HEK293 (cell line): Measurements from ENCODE around the gene CEP135.

Experiments
- CTCF ChIA-PET: fragments of 350-600 bp; formaldehyde crosslinking; extraction: SDS; loops from one replicate; lab custom pipeline; 2021; ENCODE audit warnings: antibody characterized with exemption; lab: Yijun Ruan, JAX
- POLR2A ChIA-PET: fragments of 300-600 bp; formaldehyde crosslinking; extraction: SDS; loops from one replicate; lab custom pipeline; 2020; ENCODE audit warnings: antibody characterized with exemption, inconsistent platforms; lab: Yijun Ruan, JAX
- H3K27ac ChIP-seq: fragments of 200-500 bp; sonication (Bioruptor generic); 2 replicates; pipeline ENCODE4 v1.5.1; 2014; ENCODE audit warnings: low read depth, low read length, control low read depth, inconsistent platforms; ENCODE audit errors: extremely low read depth
- H3K36me3 ChIP-seq, 2 experiments: fragments of 200-500 bp in 1 of 2; sonication (Bioruptor generic) in 1 of 2; 1 replicate in 1 of 2; 2 replicates in 1 of 2; pipeline ENCODE4 v1.5.1; 2014 to 2017; ENCODE audit warnings: inconsistent platforms in 2 of 2, low read length in 2 of 2; ENCODE audit not compliant: control insufficient read depth in 2 of 2, insufficient read depth in 1 of 2
- H3K4me1 ChIP-seq: fragments of 200-500 bp; sonication (Bioruptor generic); 2 replicates; pipeline ENCODE4 v1.5.1; 2014; ENCODE audit warnings: mild to moderate bottlenecking, low read length, inconsistent platforms; ENCODE audit not compliant: control insufficient read depth, insufficient read depth
- H3K4me3 ChIP-seq: 2 replicates; pipeline ENCODE4 v1.5.1; 2011; ENCODE audit warnings: low read depth, mild to moderate bottlenecking, control low read depth, low read length, moderate library complexity
- H3K9me3 ChIP-seq: fragments of 200-500 bp; sonication (Bioruptor generic); 2 replicates; pipeline ENCODE4 v1.5.1; 2014; ENCODE audit warnings: low read depth, low read length, inconsistent platforms; ENCODE audit not compliant: control insufficient read depth, insufficient read depth
- BCL11B ChIP-seq: fragments of 450-650 bp; formaldehyde crosslinking; IDR thresholded peaks from 2 replicates; pipeline ENCODE4 v1.5.1; 2016; ENCODE audit warnings: low read depth, missing biosample characterization, missing genetic modification characterization
- GFI1B ChIP-seq: fragments of 450-650 bp; formaldehyde crosslinking; IDR thresholded peaks from 2 replicates; pipeline ENCODE4 v1.5.1; 2016; ENCODE audit warnings: missing biosample characterization, missing genetic modification characterization
- GLI4 ChIP-seq: fragments of 450-650 bp; formaldehyde crosslinking; IDR thresholded peaks from 2 replicates; pipeline ENCODE4 v1.5.1; 2016; ENCODE audit warnings: missing biosample characterization, missing genetic modification characterization
- HOXA7 ChIP-seq: sonication (generic); formaldehyde crosslinking; IDR thresholded peaks from 2 replicates; pipeline ENCODE4 v1.8.1; 2022; ENCODE audit warnings: missing genetic modification reagents, borderline replicate concordance
- SETDB1 ChIP-seq: IDR thresholded peaks from one replicate; pipeline ENCODE4 v1.6.1; 2017; ENCODE audit warnings: mild to moderate bottlenecking, low read length, moderate library complexity, mixed read lengths; ENCODE audit not compliant: insufficient read length
- TRIM28 ChIP-seq: IDR thresholded peaks from 2 replicates; pipeline ENCODE4 v1.6.1; 2011; ENCODE audit warnings: low read length, control low read depth, borderline replicate concordance
- ZBTB7A ChIP-seq: fragments of 450-650 bp; formaldehyde crosslinking; IDR thresholded peaks from 2 replicates; pipeline ENCODE4 v1.5.1; 2016; ENCODE audit warnings: low read depth, missing biosample characterization, missing genetic modification characterization
- ZFP69B ChIP-seq: fragments of 450-650 bp; formaldehyde crosslinking; IDR thresholded peaks from 2 replicates; pipeline ENCODE4 v1.5.1; 2016; ENCODE audit warnings: missing biosample characterization, missing genetic modification characterization
- ZNF132 ChIP-seq: fragments of 450-650 bp; formaldehyde crosslinking; IDR thresholded peaks from 2 replicates; pipeline ENCODE4 v1.5.1; 2017; ENCODE audit warnings: missing biosample characterization, missing genetic modification characterization, borderline replicate concordance
- ZNF155 ChIP-seq: fragments of 450-650 bp; formaldehyde crosslinking; IDR thresholded peaks from 2 replicates; pipeline ENCODE4 v1.5.1; 2016; ENCODE audit warnings: missing biosample characterization, missing genetic modification characterization
- ZNF16 ChIP-seq: fragments of 450-650 bp; formaldehyde crosslinking; IDR thresholded peaks from 2 replicates; pipeline ENCODE4 v1.5.1; 2016; ENCODE audit warnings: low read depth, missing biosample characterization, missing genetic modification characterization
- ZNF2 ChIP-seq: fragments of 450-650 bp; formaldehyde crosslinking; IDR thresholded peaks from 2 replicates; pipeline ENCODE4 v1.5.1; 2016; ENCODE audit warnings: missing biosample characterization, missing genetic modification characterization
- ZNF223 ChIP-seq: fragments of 450-650 bp; formaldehyde crosslinking; IDR thresholded peaks from 2 replicates; pipeline ENCODE4 v1.5.1; 2016; ENCODE audit warnings: missing biosample characterization, missing genetic modification characterization
- ZNF48 ChIP-seq: fragments of 450-650 bp; formaldehyde crosslinking; IDR thresholded peaks from 2 replicates; pipeline ENCODE4 v1.5.1; 2016; ENCODE audit warnings: missing biosample characterization, missing genetic modification characterization
- ZNF654 ChIP-seq: fragments of 450-650 bp; formaldehyde crosslinking; IDR thresholded peaks from 2 replicates; pipeline ENCODE4 v1.5.1; 2016; ENCODE audit warnings: low read depth, missing biosample characterization, missing genetic modification characterization
- ZNF791 ChIP-seq: fragments of 450-650 bp; formaldehyde crosslinking; IDR thresholded peaks from 2 replicates; pipeline ENCODE4 v1.5.1; 2016; ENCODE audit warnings: missing biosample characterization, missing genetic modification characterization
- ZNF792 ChIP-seq: fragments of 450-650 bp; formaldehyde crosslinking; IDR thresholded peaks from 2 replicates; pipeline ENCODE4 v1.5.1; 2016; ENCODE audit warnings: missing biosample characterization, missing genetic modification characterization
- ZXDB ChIP-seq: fragments of 450-650 bp; formaldehyde crosslinking; IDR thresholded peaks from 2 replicates; pipeline ENCODE4 v1.5.1; 2016; ENCODE audit warnings: missing biosample characterization, missing genetic modification characterization
- TF ChIP-seq, protein P1 (sequence below): fragments of 450-650 bp; formaldehyde crosslinking; IDR thresholded peaks from 2 replicates; pipeline ENCODE4 v1.5.1; 2017; ENCODE audit warnings: missing biosample characterization, missing genetic modification characterization
- TF ChIP-seq, protein P2 (sequence below): fragments of 450-650 bp; formaldehyde crosslinking; IDR thresholded peaks from 2 replicates; pipeline ENCODE4 v1.5.1; 2016; ENCODE audit warnings: missing biosample characterization, missing genetic modification characterization
- TF ChIP-seq, protein P3 (sequence below): fragments of 450-650 bp; formaldehyde crosslinking; IDR thresholded peaks from 2 replicates; pipeline ENCODE4 v1.5.1; 2016; ENCODE audit warnings: missing biosample characterization, missing genetic modification characterization
- TF ChIP-seq, protein P4 (sequence below): fragments of 450-650 bp; formaldehyde crosslinking; IDR thresholded peaks from 2 replicates; pipeline ENCODE4 v1.5.1; 2016; ENCODE audit warnings: missing biosample characterization, missing genetic modification characterization

Gene CEP135

DNA sequence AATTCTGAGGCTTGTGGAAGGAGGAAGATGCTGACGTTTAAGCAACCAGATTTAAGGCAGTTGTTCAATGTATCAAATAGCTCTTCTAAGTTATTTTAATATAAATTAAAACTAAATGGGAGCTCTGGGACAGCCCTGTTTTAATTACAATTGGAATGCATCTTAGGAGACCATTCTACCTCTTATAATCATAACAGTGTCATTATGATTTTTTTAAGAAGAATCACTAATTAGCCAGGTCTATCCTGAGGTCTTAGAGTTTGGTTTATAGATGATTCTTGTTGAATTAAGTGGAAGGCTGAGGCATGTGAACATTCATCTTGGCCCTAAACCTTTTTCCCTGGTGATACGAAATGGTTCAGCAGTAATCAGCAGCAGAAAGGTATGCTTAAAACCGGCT is 113.4 kb downstream of the CEP135 start:
- Histone ChIP-seq H3K4me1 (no peaks in the 10 kb centered on the region), H3K4me3 (no peak overlapping the region), H3K36me3 (no peaks in the 10 kb centered on the region), H3K9me3 (no peaks in the 10 kb centered on the region), H3K27ac (no peak overlapping the region)
- CTCF ChIA-PET = no interaction called here
- POLR2A ChIA-PET = interaction anchor here (0.9 kb wide), 1 partner anchor 12 kb away, joined by 3 read pairs; no protein-coding TSS in a partner anchor
- TF ChIP-seq ZNF16 (tag by site-specific recombination) (no peak), ZNF2 (no peak), GFI1B (no peak), ZNF654 (tag by site-specific recombination) (no peak), ZNF155 (tag by site-specific recombination) (no peak), ZBTB7A (no peak), ZNF132 (tag by site-specific recombination) (no peak), TRIM28 (no peak), ZNF791 (tag by site-specific recombination) (no peak), ZFP69B (tag by site-specific recombination) (no peak), BCL11B (tag by site-specific recombination) (no peak), HOXA7 (CRISPR knock-in tag) (no peak)
- TF ChIP-seq, protein P1, sequence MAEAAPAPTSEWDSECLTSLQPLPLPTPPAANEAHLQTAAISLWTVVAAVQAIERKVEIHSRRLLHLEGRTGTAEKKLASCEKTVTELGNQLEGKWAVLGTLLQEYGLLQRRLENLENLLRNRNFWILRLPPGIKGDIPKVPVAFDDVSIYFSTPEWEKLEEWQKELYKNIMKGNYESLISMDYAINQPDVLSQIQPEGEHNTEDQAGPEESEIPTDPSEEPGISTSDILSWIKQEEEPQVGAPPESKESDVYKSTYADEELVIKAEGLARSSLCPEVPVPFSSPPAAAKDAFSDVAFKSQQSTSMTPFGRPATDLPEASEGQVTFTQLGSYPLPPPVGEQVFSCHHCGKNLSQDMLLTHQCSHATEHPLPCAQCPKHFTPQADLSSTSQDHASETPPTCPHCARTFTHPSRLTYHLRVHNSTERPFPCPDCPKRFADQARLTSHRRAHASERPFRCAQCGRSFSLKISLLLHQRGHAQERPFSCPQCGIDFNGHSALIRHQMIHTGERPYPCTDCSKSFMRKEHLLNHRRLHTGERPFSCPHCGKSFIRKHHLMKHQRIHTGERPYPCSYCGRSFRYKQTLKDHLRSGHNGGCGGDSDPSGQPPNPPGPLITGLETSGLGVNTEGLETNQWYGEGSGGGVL (tag by site-specific recombination) = no peak

DNA sequence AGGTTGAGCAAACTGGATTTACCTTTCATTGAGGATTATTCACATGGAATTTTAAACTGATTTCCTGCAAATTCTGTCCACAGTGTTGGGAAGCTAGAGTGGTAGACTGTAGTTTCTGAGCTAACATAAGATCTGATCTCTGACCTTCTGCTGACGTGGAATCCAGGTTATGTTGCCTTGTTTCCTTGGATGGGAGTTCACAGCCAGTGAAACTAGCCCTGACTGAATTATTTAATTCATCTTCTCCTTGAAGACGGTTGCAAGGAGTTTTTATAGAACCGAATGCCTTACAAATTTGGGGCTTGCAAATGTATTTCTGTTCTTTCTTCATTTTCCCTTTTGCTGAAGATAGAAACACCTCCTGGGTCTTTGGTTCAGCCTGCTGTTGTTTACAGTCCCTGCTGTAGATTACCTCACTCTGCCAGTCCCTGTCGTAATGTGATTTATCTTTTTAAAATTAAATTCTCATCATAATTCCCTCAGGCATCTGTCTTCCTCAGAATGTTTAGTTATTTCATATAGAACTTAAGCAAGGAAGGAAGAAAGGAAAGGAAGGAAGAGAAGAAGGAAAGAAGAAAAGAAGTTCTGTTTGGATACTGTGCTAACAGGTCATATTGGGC is 113.9 kb downstream of the CEP135 start:
- ChIA-PET POLR2A (no interaction called here), CTCF (no interaction called here)
- Histone ChIP-seq H3K36me3 (no peaks in the 10 kb centered on the region), H3K4me3 (no peak overlapping the region), H3K4me1 (no peaks in the 10 kb centered on the region), H3K27ac (no peak overlapping the region), H3K9me3 (no peaks in the 10 kb centered on the region)
- TF ChIP-seq, protein P2, sequence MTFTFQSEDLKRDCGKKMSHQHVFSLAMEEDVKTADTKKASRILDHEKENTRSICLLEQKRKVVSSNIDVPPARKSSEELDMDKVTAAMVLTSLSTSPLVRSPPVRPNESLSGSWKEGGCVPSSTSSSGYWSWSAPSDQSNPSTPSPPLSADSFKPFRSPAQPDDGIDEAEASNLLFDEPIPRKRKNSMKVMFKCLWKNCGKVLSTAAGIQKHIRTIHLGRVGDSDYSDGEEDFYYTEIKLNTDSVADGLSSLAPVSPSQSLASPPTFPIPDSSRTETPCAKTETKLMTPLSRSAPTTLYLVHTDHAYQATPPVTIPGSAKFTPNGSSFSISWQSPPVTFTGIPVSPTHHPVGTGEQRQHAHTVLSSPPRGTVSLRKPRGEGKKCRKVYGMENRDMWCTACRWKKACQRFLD (tag by site-specific recombination) = no peak
- TF ChIP-seq, protein P3, sequence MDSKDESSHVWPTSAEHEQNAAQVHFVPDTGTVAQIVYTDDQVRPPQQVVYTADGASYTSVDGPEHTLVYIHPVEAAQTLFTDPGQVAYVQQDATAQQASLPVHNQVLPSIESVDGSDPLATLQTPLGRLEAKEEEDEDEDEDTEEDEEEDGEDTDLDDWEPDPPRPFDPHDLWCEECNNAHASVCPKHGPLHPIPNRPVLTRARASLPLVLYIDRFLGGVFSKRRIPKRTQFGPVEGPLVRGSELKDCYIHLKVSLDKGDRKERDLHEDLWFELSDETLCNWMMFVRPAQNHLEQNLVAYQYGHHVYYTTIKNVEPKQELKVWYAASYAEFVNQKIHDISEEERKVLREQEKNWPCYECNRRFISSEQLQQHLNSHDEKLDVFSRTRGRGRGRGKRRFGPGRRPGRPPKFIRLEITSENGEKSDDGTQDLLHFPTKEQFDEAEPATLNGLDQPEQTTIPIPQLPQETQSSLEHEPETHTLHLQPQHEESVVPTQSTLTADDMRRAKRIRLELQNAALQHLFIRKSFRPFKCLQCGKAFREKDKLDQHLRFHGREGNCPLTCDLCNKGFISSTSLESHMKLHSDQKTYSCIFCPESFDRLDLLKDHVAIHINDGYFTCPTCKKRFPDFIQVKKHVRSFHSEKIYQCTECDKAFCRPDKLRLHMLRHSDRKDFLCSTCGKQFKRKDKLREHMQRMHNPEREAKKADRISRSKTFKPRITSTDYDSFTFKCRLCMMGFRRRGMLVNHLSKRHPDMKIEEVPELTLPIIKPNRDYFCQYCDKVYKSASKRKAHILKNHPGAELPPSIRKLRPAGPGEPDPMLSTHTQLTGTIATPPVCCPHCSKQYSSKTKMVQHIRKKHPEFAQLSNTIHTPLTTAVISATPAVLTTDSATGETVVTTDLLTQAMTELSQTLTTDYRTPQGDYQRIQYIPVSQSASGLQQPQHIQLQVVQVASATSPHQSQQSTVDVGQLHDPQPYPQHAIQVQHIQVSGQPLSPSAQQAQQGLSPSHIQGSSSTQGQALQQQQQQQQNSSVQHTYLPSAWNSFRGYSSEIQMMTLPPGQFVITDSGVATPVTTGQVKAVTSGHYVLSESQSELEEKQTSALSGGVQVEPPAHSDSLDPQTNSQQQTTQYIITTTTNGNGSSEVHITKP (tag by site-specific recombination) = peak; percentile 86

DNA sequence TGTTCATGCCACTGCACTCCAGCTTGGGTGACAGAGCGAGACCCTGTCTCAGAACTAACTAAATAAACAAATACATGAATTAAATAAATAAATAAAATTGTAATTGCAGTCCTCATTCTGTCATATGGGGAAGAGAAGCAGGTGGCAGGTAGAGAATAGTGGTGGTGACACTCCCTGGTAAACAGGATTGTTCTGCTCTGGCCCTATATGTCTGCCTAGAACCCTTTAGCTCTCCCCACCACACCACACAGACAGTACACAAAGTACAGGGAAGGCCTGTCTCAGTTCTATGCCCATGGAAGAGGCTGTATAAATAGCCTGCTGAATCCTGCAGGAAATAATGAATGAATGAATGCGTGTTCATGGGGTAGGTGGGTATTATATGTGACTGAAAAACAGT is 117.7 kb downstream of the CEP135 start:
- Histone ChIP-seq H3K4me3 (no peak overlapping the region), H3K27ac (no peak overlapping the region), H3K4me1 (no peaks in the 10 kb centered on the region), H3K36me3 (no peaks in the 10 kb centered on the region), H3K9me3 (no peaks in the 10 kb centered on the region)
- POLR2A ChIA-PET = no interaction called here
- TF ChIP-seq ZNF223 (tag by site-specific recombination) (no peak), ZNF48 (tag by site-specific recombination) (no peak), ZXDB (tag by site-specific recombination) (no peak), GLI4 (no peak), SETDB1 (no peak), ZNF792 (tag by site-specific recombination) (no peak)
- TF ChIP-seq, protein P4, sequence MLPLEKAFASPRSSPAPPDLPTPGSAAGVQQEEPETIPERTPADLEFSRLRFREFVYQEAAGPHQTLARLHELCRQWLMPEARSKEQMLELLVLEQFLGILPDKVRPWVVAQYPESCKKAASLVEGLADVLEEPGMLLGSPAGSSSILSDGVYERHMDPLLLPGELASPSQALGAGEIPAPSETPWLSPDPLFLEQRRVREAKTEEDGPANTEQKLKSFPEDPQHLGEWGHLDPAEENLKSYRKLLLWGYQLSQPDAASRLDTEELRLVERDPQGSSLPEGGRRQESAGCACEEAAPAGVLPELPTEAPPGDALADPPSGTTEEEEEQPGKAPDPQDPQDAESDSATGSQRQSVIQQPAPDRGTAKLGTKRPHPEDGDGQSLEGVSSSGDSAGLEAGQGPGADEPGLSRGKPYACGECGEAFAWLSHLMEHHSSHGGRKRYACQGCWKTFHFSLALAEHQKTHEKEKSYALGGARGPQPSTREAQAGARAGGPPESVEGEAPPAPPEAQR = no peak
- CTCF ChIA-PET = no interaction called here
